ENCODE data around the gene PON3. TPM values are rescaled to one million over a fixed set of nuclear protein-coding genes. Genes with fewer than 3 reads are reported as not detected.
A peak's percentile ranks its signal among the peaks of the same experiment; 100 is the strongest.

PON3 gene
- total and polyA plus RNA-seq, 2 of the 4 experiments (the other 2 are of a cell fraction) = not detected

DNA sequence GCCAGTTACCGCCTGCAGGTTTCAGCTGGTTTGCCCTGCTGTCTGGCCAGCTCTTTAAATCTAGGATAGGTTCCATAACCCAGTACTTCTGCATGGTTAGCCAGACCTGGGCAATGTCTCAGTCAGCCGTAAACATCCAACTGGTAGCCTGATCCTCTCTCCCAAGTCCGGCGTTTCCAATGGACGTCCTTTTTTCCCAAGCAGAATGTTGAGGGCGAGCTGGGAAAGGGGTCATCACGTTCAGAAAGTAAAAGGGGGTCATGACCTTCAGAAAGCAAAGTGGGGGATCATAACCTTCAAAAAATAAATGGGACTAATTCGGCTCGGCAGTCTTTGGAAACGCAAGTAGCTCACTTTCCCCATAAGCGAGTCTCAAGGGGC, 430 bp downstream of the PON3 start:
- dilution Hi-C loops (cut with HindIII; ENCODE audit: low sequenced_read_pairs, unreplicated experiment) (no loop called here), intact Hi-C loops (cut with micrococcal nuclease) (no loop called here), in situ Hi-C loops (cut with MboI; ENCODE audit: low sequenced_read_pairs) (no loop called here)
- Histone ChIP-seq H2BK120ac (ENCODE audit: low read depth, low read length) (no peak overlapping the region), H3K56ac (ENCODE audit: extremely low read depth, insufficient read depth, low read length) (no peak overlapping the region), H2BK20ac (ENCODE audit: low read depth, low read length) (no peak overlapping the region), H3K18ac (ENCODE audit: low read depth, low read length) (no peak overlapping the region), H2BK5ac (ENCODE audit: low read depth, low read length, poor library complexity, severe bottlenecking) (no peak overlapping the region), H3K27me3 (ENCODE audit: control insufficient read depth, insufficient read depth, low read length) (peaks cover 4% of the 10 kb centered on the region), H2AK9ac (replicated peaks; ENCODE audit: low read depth, low read length, poor library complexity) (peak overlapping the region; percentile 47), H4K8ac (ENCODE audit: low read depth in 2 of 2, low read length in 2 of 2) (no peak overlapping the region), H3K9me3 (ENCODE audit: control insufficient read depth, insufficient read depth, low read length) (no peaks in the 10 kb centered on the region), H3K4me3 (ENCODE audit: insufficient read depth, low read depth, low read length) (no peak overlapping the region), H2BK15ac (ENCODE audit: low read depth, low read length) (no peak overlapping the region), H2AFZ (replicated peaks; ENCODE audit: low read length, poor library complexity) (peak overlapping the region; percentile 14), H4K20me1 (ENCODE audit: insufficient read depth, low read length) (no peaks in the 10 kb centered on the region), H3K4ac (ENCODE audit: low read depth, low read length) (no peak overlapping the region), H4K5ac (ENCODE audit: low read depth, low read length) (no peak overlapping the region), H3K9me1 (ENCODE audit: insufficient read depth, low read length) (no peaks in the 10 kb centered on the region), H3K36me3 (ENCODE audit: control insufficient read depth, insufficient read depth, low read length) (no peaks in the 10 kb centered on the region), H3K14ac (replicated peaks; ENCODE audit: low read depth, low read length) (no peak overlapping the region), H4K91ac (ENCODE audit: insufficient read depth, low read depth, low read length) (no peak overlapping the region), H3K79me1 (ENCODE audit: low read depth in 1 of 2, low read length in 2 of 2) (no peaks in the 10 kb centered on the region), H2AK5ac (ENCODE audit: low read depth, low read length) (no peak overlapping the region), H3K9ac (ENCODE audit: low read depth, low read length) (no peak overlapping the region), H3K4me1 (ENCODE audit: control insufficient read depth, insufficient read depth, low read length) (no peaks in the 10 kb centered on the region), H3K27ac (ENCODE audit: insufficient read depth, low read length) (no peak overlapping the region), H3K4me2 (ENCODE audit: low read depth, low read length) (no peak overlapping the region), H3K23ac (ENCODE audit: low read depth, low read length) (no peak overlapping the region)
- no TSS peak for BruUV-seq (replicated peaks)
- no peak for ATAC-seq (ENCODE audit: low read depth)
- 83% methylated on average over 1 of the region's 11 CpGs; no CpG with 5 or more reads in 1 of the 2 experiments for WGBS, 2 experiments (ENCODE audit: extremely low coverage in 2 of 2, insufficient read length in 1 of 2)
- ChIA-PET CTCF (no interaction called here), POLR2A (ENCODE audit: unreplicated experiment) (no interaction called here)
- TF ChIP-seq CHD1 (IDR thresholded peaks at IDR 0.05; ENCODE audit: low read depth, low read length) (no peak), MXI1 (IDR thresholded peaks at IDR 0.05; ENCODE audit: borderline replicate concordance, low read depth, low read length) (no peak), CTCF (conservative IDR thresholded peaks at IDR 0.05; ENCODE audit: low read depth, low read length) (no peak), MAZ (IDR thresholded peaks at IDR 0.05; ENCODE audit: borderline replicate concordance, low read depth, low read length) (no peak), BHLHE40 (IDR thresholded peaks at IDR 0.05; ENCODE audit: low read depth, low read length) (no peak), CEBPB (IDR thresholded peaks at IDR 0.05; ENCODE audit: low read depth, low read length) (no peak), RFX5 (IDR thresholded peaks at IDR 0.05; ENCODE audit: low read depth, low read length) (no peak), USF2 (IDR thresholded peaks at IDR 0.05; ENCODE audit: low read depth, low read length) (no peak), RAD21 (IDR thresholded peaks at IDR 0.05; ENCODE audit: low read length) (no peak), POLR2A (IDR thresholded peaks at IDR 0.05; ENCODE audit: low read depth, low read length) (no peak), SMC3 (IDR thresholded peaks at IDR 0.05; ENCODE audit: low read depth, low read length) (no peak), MAFK (IDR thresholded peaks at IDR 0.05; ENCODE audit: low read depth, low read length) (no peak)
- TF ChIP-seq, protein P1, sequence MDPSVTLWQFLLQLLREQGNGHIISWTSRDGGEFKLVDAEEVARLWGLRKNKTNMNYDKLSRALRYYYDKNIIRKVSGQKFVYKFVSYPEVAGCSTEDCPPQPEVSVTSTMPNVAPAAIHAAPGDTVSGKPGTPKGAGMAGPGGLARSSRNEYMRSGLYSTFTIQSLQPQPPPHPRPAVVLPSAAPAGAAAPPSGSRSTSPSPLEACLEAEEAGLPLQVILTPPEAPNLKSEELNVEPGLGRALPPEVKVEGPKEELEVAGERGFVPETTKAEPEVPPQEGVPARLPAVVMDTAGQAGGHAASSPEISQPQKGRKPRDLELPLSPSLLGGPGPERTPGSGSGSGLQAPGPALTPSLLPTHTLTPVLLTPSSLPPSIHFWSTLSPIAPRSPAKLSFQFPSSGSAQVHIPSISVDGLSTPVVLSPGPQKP (IDR thresholded peaks at IDR 0.05; ENCODE audit: borderline replicate concordance, low read depth, low read length) = no peak
- no peak for DNase-seq

Measured in IMR-90 (cell line).